M059J (cell line): Measurements from ENCODE around the gene TRIM54. TPM values are rescaled to one million over a fixed set of nuclear protein-coding genes. Genes with fewer than 3 reads are reported as not detected.
"Not testable (repeated sequence)": the region's sequence is repeated elsewhere in the genome, so short reads cannot be mapped to it uniquely, and the experiment has no call there.

Source experiments
- DNase-seq: peaks from one replicate; pipeline ENCODE4 v3.0.0-alpha.2; 2012; ENCODE audit warnings: low read depth
- total RNA-seq: library from RNA; depleted of rRNA; stranded (reverse); fragments of >200 nt; shearing (Covaris generic); gene quantifications from 2 replicates; pipeline ENCODE4 v1.2.3, GENCODE V29; 2014

TRIM54 gene
- total RNA-seq, 1 experiment from 2014 or later: 0.05 TPM

DNA sequence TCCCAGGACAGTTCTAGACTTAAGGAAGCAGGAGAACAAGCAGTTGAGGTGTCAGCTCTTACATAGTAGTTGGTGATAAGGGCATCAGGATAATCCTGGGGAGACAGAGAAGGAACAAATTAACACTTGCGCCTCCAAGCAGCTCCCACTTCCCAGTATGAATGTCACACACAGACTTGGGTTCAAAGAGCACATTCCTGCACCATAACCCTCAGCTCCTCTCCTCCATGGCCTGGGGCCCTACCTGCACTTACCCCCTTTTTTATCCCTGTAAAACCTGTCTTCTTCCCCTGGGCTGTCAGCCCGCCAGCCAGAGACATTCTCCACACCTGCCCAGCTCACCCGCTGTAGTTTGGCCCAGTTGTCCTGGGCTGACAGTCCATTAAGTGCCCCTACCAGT is 29.9 kb downstream of the TRIM54 start:
- no peak for DNase-seq

DNA sequence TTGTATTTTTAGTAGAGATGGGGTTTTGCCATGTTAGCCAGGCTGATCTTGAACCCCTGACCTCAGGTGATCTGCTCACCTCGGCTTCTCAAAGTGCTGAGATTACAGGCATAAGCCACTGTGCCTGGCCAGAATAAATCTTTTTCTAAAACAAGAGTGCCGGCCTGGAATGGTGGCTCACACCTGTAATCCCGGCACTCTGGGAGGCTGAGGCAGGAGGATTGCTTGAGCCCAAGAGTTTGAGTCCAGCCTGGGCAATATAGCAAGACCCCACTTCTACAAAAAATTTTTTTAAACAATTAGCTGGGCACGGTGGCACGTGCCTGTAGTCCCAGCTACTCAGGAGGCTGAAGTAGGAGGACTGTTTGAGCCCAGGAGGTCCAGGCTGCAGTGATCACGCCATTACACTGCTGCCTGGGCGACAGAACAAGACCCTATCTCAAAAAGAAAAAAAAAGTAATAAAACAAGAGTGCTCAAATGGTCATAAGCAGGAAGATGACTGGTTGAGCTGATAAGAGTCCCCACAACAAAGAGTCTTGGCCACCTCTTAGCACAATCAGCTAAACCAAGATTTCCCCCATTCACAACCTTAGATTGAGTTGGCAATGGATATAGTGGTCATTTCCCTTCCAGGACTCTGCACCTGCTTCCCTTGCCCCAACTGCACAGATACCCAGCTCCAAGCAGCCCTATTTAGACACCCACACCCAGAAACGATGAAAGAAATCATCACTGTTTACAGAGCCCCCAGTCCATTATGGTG is 31.8 kb downstream of the TRIM54 start:
- DNase-seq: no peak

DNA sequence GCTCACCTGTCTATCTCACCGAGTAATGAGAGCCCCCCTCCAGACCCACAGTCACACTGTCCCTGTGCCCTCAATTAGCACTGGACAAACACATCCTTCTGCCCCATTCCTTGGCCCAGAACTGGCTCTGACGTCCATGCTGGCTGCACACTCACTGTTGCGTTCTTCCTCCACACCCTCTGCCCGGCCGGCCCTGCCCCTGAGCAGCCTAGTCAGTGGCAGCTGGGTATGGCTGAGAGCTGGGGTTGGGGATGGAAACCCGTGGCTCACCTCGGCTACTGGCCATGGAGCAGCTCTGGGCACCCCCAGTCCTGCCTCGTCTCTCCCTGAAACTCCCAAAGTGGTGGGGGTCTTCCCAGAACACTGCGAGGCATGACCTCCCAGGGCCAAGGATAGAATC is 32.5 kb downstream of the TRIM54 start:
- DNase-seq: no peak

DNA sequence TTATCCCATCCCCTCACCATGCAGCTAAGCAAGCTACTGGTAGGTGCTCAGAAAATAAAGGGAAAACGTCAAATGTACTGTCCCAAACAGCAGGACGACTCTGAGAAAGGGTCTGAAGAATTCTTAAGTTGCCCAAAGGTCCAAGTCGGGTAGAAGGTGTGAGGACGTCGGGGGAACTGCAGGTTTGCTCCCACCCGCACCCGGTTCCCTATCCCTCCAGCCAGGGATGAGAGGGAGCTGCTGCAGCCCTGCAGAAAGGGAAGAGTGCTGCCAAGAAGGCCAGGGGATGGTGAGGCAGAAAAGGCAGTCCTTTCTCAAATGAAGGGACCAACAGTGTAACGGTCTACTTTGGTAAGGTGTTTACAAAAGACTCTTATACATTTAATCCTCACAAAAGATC is 32.9 kb downstream of the TRIM54 start:
- DNase-seq: no peak

DNA sequence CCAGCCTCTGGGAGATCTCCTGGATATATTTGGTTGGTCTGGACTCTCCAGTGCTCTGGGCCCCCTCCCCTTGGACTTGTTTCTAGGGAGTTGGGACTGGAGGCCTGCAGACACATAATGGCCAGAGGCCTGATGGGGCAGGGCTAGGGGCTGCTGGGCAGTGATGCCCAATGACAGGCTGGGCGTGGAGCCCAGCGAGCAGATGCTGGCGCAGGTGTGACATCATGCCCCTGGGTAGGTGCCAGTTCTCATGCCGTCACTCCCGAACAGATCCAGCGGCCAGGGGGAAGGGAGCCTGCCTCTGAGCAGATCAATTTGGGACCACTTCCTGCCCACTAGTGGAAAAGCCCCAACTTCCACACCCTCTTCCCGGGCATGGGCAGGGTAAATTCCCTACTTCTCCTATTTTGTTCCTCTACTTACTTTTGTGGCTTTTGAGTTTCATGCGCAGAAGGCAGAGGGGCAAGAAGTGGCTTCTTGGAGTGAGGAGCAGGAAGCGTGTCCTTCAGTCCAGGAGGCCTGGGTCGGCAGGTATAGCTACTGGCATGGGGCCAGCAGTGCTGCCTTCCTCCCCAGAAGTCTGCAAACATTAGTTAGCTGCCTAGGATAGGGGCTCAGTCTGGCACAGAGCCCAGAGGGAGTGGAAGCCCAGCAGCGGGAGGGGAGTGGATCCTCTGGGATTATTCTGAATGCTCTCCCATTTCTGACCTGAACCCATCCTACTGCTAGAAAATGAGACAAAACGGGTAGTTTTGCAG is 34.6 kb downstream of the TRIM54 start:
- no peak for DNase-seq

DNA sequence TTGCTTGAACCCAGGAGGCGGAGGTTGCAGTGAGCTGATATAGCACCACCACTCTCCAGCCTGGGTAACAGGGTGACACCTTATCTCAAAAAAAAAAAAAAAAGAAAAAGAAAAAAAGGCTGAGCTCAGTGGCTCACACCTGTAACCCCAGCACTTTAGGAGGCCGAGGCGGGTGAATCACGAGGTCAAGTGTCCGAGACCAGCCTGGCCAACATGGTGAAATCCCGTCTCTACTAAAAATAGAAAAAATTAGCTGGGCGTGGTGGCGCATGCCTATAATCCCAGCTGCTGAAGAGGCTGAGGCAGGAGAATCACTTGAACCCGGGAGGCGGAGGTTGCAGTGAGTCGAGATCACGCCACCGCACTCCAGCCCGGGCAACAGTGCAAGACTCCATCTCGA is 37.6 kb downstream of the TRIM54 start:
- DNase-seq: not testable (repeated sequence)

DNA sequence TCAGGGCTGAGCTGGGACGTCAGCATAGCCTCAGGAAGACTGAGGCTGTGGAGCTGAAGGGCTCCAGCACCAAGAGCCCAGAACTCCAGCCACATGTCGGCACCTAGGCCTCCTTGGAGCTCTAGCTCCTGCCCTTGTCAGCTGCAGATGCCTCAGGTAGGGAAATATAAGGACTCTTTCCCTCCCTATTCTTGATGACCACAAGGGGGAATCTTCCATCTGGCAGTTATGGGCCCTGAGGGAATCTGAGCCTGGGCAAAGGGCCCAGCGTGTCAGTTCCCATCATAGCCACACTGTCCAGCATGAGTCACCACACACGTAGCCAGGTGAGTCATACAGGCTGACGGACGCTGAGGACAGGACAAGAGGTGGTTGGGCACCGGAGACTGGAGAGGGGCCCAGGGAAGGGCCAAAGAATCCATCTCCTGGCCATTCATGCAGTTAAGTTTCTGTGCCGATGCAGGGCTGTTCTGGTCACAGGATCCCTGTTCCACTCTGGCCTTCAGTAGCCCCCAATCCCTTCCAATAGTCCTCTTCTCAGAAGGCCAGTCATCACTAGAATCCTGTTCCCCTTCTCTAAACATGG is 38.8 kb downstream of the TRIM54 start:
- DNase-seq: peak; percentile 99

DNA sequence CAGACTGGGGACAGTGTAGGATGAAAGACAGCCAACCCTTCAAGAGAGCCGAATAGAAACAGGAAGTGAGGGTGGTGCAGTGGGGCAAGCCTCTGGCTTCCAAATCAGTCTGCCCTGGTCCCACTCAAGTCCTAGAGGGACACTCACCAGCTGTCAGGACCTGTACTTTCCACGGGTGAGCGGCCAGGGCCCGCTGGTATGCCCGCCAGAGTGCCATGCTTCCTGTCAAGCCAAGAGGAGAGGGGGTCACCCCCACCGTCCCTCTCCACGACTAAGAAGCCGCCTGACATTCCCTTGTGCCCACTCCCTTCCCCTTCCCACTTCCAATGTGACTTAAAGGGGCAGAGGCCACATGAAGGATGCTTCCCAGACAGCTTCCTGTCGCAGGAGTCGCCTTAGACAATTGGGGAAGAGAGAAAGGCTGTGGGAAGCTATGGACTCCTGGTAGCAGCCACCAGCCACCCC is 40.1 kb downstream of the TRIM54 start:
- DNase-seq: peak; percentile 27

DNA sequence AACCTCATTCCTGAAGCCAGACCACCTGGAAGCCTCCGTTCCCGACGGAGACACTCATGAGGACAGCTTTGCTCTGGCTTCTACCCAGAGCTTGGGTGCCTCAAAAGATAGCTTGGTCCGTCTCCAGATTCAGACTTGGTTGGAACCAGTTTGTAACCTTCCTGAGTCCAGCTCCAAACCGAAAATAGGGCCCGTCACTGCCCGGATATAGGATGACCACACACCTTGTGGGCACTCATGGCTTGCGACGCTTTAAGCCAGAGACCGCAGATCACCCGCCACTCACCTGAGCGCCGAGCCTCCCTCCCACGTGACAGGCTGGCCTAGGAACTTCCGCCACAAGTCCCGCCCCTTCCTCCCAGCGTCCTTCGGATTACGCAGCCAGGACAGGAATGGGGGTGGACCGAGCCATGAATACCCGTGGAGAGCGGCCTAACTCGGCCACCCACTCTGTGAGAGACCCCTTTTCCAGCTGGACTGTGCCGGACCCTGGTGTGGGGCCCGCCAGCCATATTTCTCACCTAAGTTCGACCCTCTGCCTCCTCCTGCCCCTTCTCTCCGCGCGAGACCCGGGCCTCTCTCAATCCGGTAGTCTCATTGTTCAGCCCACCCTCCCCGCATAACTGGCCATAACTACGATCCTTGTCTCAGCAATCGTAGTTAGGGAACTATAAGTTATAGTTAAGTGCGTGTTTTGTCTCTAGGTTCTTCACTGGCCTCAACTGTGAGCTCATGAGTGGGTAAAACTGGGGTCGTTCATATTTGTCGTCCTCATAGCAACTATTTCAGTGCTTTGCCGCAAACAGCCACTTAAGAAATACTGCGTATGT is 40.8 kb downstream of the TRIM54 start, which contains the start of gene MPV17:
TSS of gene MPV17 (minus strand) at position 332 of the 830 bp plus-strand sequence. CDS start 580 bp downstream, outside the sequence.
- DNase-seq: peak; percentile 93

DNA sequence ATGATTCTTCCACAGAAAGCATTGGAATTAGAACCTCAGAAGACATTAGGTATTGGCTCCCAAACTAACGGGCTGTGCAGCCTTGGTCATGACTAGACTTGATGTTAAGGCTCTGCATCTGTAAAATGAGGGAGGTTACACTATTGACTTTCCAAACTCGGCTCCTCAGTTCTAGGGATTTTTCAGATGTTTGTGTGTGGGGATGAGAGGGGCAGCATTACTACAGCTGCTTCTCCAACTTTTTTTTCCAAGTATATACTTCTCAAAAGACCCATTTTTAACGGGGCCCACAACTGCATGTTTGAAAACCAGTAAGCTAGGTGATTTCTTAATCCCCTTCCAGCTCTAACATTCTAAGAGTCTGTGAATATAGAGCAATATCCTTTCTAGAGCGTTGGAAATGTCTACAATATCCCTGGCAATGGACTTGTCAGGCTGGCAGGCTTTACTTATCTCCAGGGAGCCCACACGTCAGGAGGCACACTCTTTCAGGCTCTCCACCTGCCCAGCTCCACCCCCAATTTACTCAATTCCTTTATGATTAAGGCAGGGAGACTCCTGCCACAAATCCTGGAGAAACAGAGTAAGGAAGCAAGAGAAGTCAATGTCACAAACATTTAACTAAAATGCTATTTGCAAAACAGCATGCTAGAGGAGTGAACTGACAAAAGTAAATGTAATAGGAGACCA is 41.5 kb downstream of the TRIM54 start:
- DNase-seq: no peak

DNA sequence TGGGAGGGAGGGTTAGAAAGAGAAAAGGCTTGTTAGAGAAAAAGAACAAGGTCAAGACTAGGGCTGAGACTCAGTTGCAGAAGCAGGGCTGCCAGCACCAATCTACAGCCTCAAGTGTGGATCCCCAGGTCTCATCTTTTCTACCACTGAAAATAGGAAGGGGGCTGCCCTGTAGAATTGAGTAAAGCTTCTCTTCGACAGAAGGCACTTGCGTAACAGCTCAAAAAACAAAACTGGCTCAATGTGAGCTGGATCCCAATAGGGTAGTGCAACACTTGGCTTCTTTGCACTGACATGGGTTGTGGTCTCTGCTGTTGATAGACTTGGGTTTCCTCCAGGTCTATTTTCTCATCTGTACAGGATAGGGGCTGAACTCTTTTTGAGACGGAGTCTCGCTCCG is 42.5 kb downstream of the TRIM54 start:
- DNase-seq: no peak

DNA sequence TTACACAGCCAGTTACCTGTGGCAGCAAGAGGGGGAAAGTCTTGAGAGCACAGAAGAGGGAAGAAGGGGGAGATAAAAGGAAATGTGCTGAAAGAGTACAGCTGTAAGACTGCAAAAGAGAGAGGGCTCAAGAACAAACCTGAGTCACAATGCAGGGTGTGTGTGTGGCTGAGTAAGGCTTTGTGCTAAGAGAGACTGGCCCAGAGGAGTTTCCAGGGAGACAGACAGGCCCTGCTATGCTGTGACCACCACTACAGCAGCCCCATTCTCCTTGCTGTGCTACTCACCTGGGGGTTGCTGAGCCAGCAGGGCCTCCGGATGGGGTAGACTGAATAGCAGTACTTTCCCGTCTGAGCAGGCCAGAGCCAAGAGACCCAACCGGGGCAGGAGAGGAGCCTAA is 53.1 kb downstream of the TRIM54 start:
- DNase-seq: no peak

DNA sequence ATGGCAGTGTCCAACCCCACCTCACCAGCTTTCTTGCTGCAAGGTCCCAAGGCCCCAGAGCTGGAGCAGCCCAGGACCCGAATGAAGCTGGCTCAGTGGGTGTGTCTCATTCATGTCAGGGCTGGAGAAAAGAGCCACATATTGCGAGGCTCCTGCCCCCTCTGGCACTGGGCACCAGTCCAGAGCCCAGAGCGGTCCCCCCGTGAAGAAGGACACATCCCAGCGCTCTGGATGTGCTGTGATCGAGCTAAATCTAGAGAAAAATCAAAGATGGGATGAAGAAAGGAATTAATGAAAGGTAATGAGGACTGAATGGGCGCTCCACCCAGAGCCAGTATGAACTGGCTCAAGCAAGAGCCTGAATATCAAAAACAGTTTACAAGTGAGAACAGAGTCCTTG is 53.9 kb downstream of the TRIM54 start:
- DNase-seq: no peak

DNA sequence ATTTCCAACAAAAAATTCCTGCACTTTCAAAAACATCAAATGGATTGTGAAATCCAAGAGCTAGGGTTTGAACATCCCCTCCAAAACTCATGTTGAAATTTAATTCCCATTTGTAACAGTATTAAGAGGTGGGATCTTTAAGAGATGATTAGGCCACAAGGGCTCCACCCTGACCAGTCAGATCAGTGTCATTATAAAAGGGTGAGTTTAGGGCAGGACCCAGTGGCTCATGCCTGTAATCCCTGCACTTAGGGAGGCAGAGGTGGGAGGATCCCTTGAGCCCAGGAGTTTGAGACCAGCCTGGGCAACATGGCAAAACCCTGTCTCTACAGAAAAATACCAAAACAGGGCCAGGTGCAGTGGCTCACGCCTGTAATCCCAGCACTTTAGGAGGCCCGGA is 65.4 kb downstream of the TRIM54 start:
- no peak for DNase-seq

DNA sequence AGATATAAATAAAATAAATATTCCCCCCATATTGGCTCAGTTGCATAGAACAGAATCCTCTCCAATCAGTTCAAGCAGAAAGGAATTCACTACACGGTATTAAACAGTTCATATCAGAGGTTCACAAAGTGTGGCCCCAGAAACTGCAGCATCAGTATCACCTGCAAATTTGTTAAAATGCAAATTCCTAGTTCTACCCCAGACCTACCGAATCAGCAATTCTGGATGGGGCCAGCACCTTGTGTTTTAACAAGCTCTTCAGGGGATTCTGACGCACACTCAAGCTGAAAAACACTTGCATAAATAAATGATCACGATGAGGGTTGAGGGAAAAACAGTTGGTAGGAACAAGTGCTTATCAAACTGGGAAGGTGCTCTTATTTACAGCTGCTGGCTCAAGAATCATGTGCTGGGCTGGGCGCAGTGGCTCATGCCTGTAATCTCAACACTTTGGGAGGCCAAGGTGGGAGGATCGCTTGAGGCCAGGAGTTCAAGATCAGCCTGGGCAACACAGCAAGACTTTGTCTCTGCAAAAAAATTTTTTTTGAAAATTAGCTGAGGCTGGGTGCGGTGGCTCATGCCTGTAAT is 68.0 kb downstream of the TRIM54 start:
- no peak for DNase-seq

DNA sequence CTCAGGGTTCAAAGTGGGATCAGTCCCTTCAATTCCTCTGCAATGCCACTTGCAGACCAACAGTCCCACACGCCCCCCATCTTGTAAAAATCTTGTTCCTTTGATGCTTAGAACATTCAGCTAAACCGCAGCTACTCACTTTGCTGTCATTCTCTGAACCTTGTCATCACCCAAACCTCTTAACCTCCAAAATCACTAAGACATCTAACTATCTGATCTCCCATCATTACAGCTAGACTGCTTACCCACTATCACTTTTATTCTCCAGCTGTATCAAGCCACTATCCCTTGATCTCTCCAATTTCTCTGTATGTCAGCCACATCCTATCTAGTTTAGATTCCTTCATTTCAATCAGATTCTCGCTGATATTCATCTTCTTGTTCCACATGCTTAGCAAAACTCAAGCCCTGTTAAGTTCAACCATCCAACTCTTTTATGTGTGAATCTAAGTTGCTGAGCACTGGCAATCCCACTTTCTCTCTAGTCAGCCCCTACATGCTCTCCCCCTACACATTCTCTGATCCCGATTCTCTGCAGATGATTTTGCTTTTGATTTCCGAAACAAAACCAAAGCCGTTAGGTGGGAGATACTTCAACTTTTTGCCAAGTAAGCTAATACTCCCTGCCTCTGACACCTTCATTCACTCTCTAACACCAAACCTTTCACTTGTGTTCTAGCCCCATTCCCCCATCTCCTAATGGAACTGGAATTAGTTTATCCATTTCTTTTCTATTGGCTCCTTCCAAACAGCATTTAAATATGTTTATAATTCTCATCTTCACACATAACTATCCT is 69.8 kb downstream of the TRIM54 start:
- DNase-seq: no peak

DNA sequence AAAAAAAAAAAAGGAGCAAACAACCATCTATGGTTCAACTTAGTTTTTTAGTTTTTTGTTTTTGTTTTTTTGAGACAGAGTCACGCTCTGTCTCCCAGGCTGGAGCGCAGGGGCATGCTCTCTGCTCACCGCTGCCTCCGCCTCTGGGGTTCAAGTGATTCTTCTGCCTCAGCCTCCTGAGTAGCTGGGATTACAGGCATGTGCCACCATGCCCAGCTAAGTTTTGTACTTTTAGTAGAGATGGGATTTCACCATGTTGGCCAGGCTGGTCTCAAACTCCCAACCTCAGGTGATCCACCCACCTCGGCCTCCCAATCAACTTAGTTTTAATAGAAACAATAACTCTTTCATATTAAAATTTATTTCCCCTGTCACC is 71.1 kb downstream of the TRIM54 start:
- not testable (repeated sequence) for DNase-seq

DNA sequence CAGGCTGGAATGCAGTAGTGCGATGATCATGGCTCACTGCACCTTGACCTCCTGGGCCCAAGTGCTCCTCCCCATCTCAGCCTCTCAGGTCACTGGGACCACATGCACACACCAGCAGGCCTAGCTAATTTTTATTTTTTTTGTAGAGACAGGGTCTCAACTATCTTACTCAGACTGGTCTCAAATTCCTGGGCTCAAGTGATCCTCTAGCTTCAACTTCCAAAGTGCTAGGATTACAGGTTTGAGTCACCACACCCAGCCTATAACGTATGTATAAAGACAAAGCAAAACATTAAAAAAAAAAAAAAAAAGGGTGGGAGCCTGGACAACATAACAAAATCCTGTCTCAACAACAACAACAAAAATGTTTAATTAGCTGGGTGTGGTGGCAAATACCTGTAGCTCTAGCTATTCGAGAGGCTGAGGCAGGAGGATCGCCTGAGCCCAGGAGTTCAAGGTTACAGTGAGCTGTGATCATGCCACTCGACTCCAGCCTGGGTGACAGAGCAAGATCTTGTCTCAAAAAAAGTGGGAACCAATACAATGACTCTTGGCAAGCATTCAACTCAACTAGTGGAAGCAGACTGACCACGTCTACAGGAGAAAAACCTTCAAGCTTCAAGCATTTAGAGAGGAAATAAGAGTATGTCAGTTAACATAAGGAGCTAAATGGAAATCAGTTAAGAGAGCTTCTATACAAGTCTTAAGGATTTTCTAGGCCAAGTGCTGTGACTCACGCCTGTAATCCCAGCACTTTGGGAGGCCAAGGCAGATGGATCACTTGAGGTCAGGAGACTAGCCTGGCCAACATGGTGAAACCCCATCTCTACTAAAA is 71.8 kb downstream of the TRIM54 start:
- peak; percentile 38 for DNase-seq

DNA sequence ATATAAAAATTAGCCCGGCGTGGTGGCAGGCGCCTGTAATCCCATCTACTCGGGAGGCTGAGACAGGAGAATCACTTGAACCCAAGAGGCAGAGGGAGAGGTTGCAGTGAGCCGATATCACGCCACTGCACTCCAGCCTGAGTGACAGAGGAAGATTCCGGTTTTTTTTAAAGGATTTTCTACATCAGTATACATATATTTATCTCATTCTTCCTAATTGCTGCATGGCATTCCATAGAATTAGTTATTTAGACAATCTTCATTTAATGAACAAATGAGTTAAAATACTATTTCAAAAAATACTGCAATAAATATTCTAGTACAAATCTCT is 72.3 kb downstream of the TRIM54 start:
- DNase-seq: no peak
